K562 treated with DMSO at 1 percent for 12 hours (cell line): ENCODE results near the gene APOL3. TPM values are rescaled to one million over a fixed set of nuclear protein-coding genes. Genes with fewer than 3 reads are reported as not detected.

ENCODE experiments used
- total RNA-seq: library from RNA; unstranded; fragments of 300-600 nt; gene quantifications from 2 replicates; pipeline ENCODE4 v1.2.3, GENCODE V29; 2022; ENCODE audit not compliant: insufficient read depth

APOL3 gene
- total RNA-seq = 6.5 and 11.3 TPM in 2 replicates

GRCh38 chr22:36160499-36160942 is at the start of gene APOL3:
Gene APOL3, minus strand, starts transcription at chr22:36160755. Its CDS starts 11,700 bp downstream, at chr22:36149055.

GRCh38 chr22:36201630-36202319 is 41.2 kb upstream of the APOL3 start, which contains the start of gene APOL4:
Gene APOL4, minus strand, starts transcription at chr22:36201809. Its CDS starts 75 bp downstream, at chr22:36201734.

Other genes with a start within 250 kb of the APOL3 start
- gene RBFOX2, start 131.9 kb downstream of the APOL3 start, total RNA-seq = 4.4 and 26.5 TPM in 2 replicates
- gene APOL4, start 41.1 kb upstream of the APOL3 start, total RNA-seq = 15.9 and 26.1 TPM in 2 replicates
- 11.1 and 26.2 TPM in 2 replicates for gene APOL2, start 78.8 kb upstream of the APOL3 start, total RNA-seq
- gene APOL1, start 92.4 kb upstream of the APOL3 start, total RNA-seq = 27.3 and 66.1 TPM in 2 replicates
- 30.9 and 89.2 TPM in 2 replicates for gene MYH9, start 227.2 kb upstream of the APOL3 start, total RNA-seq